Prostate gland (tissue), 2 donors: ENCODE measurements around the gene GDF11. TPM values are rescaled to one million over a fixed set of nuclear protein-coding genes. Genes with fewer than 3 reads are reported as not detected.

Experiments used
- DNase-seq: peaks from one replicate; pipeline ENCODE4 v3.0.0-alpha.2; 2019; ENCODE audit warnings: low spot score
- H3K27ac ChIP-seq, 2 donors: fragments of 200-600 bp; sonication (generic); 2 replicates each; pipeline ENCODE4 v1.5.1; 2017 to 2019
- H3K27me3 ChIP-seq: fragments of 200-600 bp; sonication (generic); replicated peaks from 2 replicates; pipeline ENCODE4 v1.5.1; 2019; ENCODE audit not compliant: insufficient read depth
- H3K36me3 ChIP-seq, 2 donors: fragments of 200-600 bp; sonication (generic); 1 replicate in 1 of 2; 2 replicates in 1 of 2; pipeline versions ENCODE4 v1.5.1 to v1.8.1; 2017 to 2019
- H3K4me1 ChIP-seq: fragments of 200-600 bp; sonication (generic); replicated peaks from 2 replicates; pipeline ENCODE4 v1.5.1; 2019
- H3K4me3 ChIP-seq, 2 donors: fragments of 200-600 bp; sonication (generic); 2 replicates each; pipeline ENCODE4 v1.5.1; 2017 to 2019
- H3K9me3 ChIP-seq: fragments of 200-600 bp; sonication (generic); 2 replicates; pipeline ENCODE4 v1.5.1; 2017
- CTCF ChIP-seq, 4 experiments: fragments of 200-600 bp in 2 of 4; fragments of 450-650 bp in 2 of 4; sonication (generic) in 2 of 4; IDR thresholded peaks; 1 replicate in 3 of 4; 2 replicates in 1 of 4; pipeline ENCODE4 v1.5.1; 2016 to 2019; ENCODE audit warnings: antibody characterized with exemption in 4 of 4, mild to moderate bottlenecking in 2 of 4, moderate library complexity in 2 of 4
- POLR2A ChIP-seq: fragments of 450-650 bp; IDR thresholded peaks from one replicate; pipeline ENCODE4 v1.6.1; 2016; ENCODE audit warnings: antibody characterized with exemption, mild to moderate bottlenecking
- POLR2AphosphoS5 ChIP-seq: sonication (generic); formaldehyde crosslinking; IDR thresholded peaks from one replicate; pipeline ENCODE4 v1.6.1; 2017; ENCODE audit warnings: antibody characterized with exemption
- WGBS: methylation state at CpG from one replicate; pipeline ENCODE4 v1.1.5; 2018; 5-methylcytosine and 5-hydroxymethylcytosine counted together
- intact Hi-C: fragments of 100-400 bp; cut with DNase I; formaldehyde crosslinking; loops from one replicate; pipeline ENCODE4 v1.14.2; 2022
- total RNA-seq, 2 donors: library from RNA; depleted of rRNA; stranded (reverse); fragments of >200 nt; gene quantifications; one replicate each; pipeline ENCODE4 v1.1.0, GENCODE V29; 2016

Gene GDF11
- total RNA-seq, 2 donors from 2014 or later = 4.1 to 10.3 TPM

- Histone ChIP-seq H3K4me1 (no peaks in the 10 kb centered on the region), H3K36me3 (no peaks in the 10 kb centered on the region), H3K27ac (no peak overlapping the region), H3K9me3 (no peaks in the 10 kb centered on the region), H3K27me3 (no peaks in the 10 kb centered on the region), H3K4me3 (no peak overlapping the region)
- intact Hi-C loops = no loop called here
- WGBS = 81% methylated on average over 7 of the region's 7 CpGs
- no peak for DNase-seq
- no peak for TF ChIP-seq CTCF (IDR thresholded peaks at IDR 0.05)
These were observed 47.6 kb upstream of the GDF11 start for GRCh38 chr12:55695349-55695748.

- Histone ChIP-seq H3K27me3 (no peaks in the 10 kb centered on the region), H3K4me3 (no peak overlapping the region), H3K4me1 (no peaks in the 10 kb centered on the region), H3K27ac (no peak overlapping the region), H3K9me3 (no peaks in the 10 kb centered on the region), H3K36me3 (no peaks in the 10 kb centered on the region)
- intact Hi-C loops = no loop called here
- TF ChIP-seq POLR2A = no peak
- no peak for TF ChIP-seq CTCF (IDR thresholded peaks at IDR 0.05)
- no peak for TF ChIP-seq POLR2AphosphoS5
- 83% methylated on average over 6 of the region's 6 CpGs for WGBS
- no peak for DNase-seq
These were observed 46.8 kb upstream of the GDF11 start for GRCh38 chr12:55696141-55696540.

GRCh38 chr12:55696796-55697462 lies 46.0 kb upstream of the GDF11 start:
- Histone ChIP-seq H3K9me3 (no peaks in the 10 kb centered on the region), H3K27me3 (no peaks in the 10 kb centered on the region), H3K36me3 (no peaks in the 10 kb centered on the region), H3K27ac (no peak overlapping the region), H3K4me1 (no peaks in the 10 kb centered on the region), H3K4me3 (no peak overlapping the region)
- DNase-seq = no peak
- TF ChIP-seq CTCF (IDR thresholded peaks at IDR 0.05) (no peak), POLR2A (no peak), POLR2AphosphoS5 (no peak)
- intact Hi-C loops = no loop called here
- 84% methylated on average over 19 of the region's 19 CpGs for WGBS

GRCh38 chr12:55697686-55698085 lies 45.2 kb upstream of the GDF11 start:
- no peaks in the 10 kb centered on the region for H3K27me3 ChIP-seq
- H3K4me1 ChIP-seq = no peaks in the 10 kb centered on the region
- H3K4me3 ChIP-seq = no peak overlapping the region
- TF ChIP-seq CTCF (IDR thresholded peaks at IDR 0.05) (no peak), POLR2AphosphoS5 (no peak), POLR2A (no peak)
- H3K9me3 ChIP-seq = no peaks in the 10 kb centered on the region
- DNase-seq = no peak
- 91% methylated on average over 7 of the region's 7 CpGs for WGBS
- no peak overlapping the region for H3K27ac ChIP-seq
- intact Hi-C loops = no loop called here
- no peaks in the 10 kb centered on the region for H3K36me3 ChIP-seq

GRCh38 chr12:55698241-55698955 lies 44.5 kb upstream of the GDF11 start:
- 86% methylated on average over 10 of the region's 16 CpGs for WGBS
- no peaks in the 10 kb centered on the region for H3K9me3 ChIP-seq
- DNase-seq = no peak
- no peak for TF ChIP-seq POLR2A
- TF ChIP-seq POLR2AphosphoS5 = no peak
- no peak for TF ChIP-seq CTCF (IDR thresholded peaks at IDR 0.05)
- H3K27ac ChIP-seq = no peak overlapping the region
- no peaks in the 10 kb centered on the region for H3K27me3 ChIP-seq
- no peaks in the 10 kb centered on the region for H3K36me3 ChIP-seq
- no peaks in the 10 kb centered on the region for H3K4me1 ChIP-seq
- no peak overlapping the region for H3K4me3 ChIP-seq
- intact Hi-C loops = no loop called here
